ENCODE data around the gene PALM2AKAP2.

DNA sequence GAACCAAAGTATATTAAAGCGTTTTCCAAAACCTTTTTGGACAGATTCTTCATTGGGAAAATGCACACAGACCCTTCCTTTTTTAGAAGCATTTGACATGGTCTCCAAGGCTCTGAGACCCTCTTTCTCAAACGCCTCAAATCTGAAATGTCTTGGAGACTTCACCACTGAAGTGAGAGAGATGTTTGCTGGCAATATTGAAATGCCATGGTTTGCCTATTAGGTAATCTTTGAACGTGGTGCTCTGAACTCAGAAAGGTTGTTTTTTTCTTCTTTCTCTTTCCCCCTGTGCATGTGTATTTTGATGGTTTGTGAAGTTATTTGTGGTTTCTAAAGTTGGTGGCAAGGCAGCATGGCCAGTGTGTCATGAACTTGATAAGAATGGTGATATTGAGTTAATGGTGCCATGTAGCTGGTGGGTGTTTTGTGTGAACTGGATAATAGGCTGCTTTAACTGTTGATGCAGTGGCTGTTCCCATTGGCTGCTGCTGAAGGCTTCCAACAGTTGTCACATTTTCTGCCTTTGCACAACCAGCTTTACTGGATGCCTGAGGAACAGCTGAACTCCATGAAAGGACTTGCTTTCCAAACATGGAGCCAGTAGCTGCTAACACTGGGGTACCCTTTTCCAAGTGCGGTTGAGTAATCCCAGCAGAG lies 1.7 kb downstream of the PALM2AKAP2 start:
- TF ChIP-seq, protein P1, sequence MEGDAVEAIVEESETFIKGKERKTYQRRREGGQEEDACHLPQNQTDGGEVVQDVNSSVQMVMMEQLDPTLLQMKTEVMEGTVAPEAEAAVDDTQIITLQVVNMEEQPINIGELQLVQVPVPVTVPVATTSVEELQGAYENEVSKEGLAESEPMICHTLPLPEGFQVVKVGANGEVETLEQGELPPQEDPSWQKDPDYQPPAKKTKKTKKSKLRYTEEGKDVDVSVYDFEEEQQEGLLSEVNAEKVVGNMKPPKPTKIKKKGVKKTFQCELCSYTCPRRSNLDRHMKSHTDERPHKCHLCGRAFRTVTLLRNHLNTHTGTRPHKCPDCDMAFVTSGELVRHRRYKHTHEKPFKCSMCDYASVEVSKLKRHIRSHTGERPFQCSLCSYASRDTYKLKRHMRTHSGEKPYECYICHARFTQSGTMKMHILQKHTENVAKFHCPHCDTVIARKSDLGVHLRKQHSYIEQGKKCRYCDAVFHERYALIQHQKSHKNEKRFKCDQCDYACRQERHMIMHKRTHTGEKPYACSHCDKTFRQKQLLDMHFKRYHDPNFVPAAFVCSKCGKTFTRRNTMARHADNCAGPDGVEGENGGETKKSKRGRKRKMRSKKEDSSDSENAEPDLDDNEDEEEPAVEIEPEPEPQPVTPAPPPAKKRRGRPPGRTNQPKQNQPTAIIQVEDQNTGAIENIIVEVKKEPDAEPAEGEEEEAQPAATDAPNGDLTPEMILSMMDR (conservative IDR thresholded peaks at IDR 0.05): no peak
- TF ChIP-seq EZH2 (IDR thresholded peaks at IDR 0.05; ENCODE audit: low read depth): no peak
